H1 (cell line): ENCODE data around the gene TJP2. TPM values are rescaled to one million over a fixed set of nuclear protein-coding genes. Genes with fewer than 3 reads are reported as not detected.
A peak's percentile ranks its signal among the peaks of the same experiment; 100 is the strongest.

ENCODE experiments used
- CTCF ChIA-PET: fragments of 300-600 bp; sonication (Branson Sonifier 250); formaldehyde crosslinking; loops from one replicate; lab custom pipeline; 2021; ENCODE audit not compliant: partially characterized antibody; lab: Charles Lee
- POLR2A ChIA-PET: fragments of 300-600 bp; sonication (Branson Sonifier 250); formaldehyde crosslinking; loops from one replicate; lab custom pipeline; 2021; ENCODE audit warnings: inconsistent platforms; ENCODE audit not compliant: partially characterized antibody; lab: Charles Lee
- DNase-seq, 2 experiments: peaks; one replicate each; pipeline versions ENCODE4 v3.0.0 to v3.0.0-alpha.2; 2010 to 2022; ENCODE audit warnings: low spot score in 2 of 2, low read depth in 1 of 2, mixed read lengths in 1 of 2
- FAIRE-seq: peaks from 2 replicates; lab custom pipeline; 2011; peaks lifted over from hg19 to GRCh38; lab: Jason Lieb, UNC
- H2AFZ ChIP-seq: 2 replicates; pipeline ENCODE4 v1.8.1; 2012; ENCODE audit warnings: low read length, inconsistent platforms
- H2AK5ac ChIP-seq: 2 replicates; pipeline ENCODE4 v1.6.1; 2013; ENCODE audit warnings: low read depth, low read length
- H2BK120ac ChIP-seq: replicated peaks from 2 replicates; pipeline ENCODE3; 2013; ENCODE audit warnings: low read depth, low read length, inconsistent platforms
- H2BK12ac ChIP-seq: 2 replicates; pipeline ENCODE4 v1.6.1; 2013; ENCODE audit warnings: low read depth, low read length
- H2BK15ac ChIP-seq: 2 replicates; pipeline ENCODE4 v1.6.1; 2013; ENCODE audit warnings: low read length
- H2BK20ac ChIP-seq: 2 replicates; pipeline ENCODE4 v1.6.1; 2013; ENCODE audit warnings: low read length
- H2BK5ac ChIP-seq: 2 replicates; pipeline ENCODE4 v1.6.1; 2013; ENCODE audit warnings: low read depth, low read length
- H3K14ac ChIP-seq: 2 replicates; pipeline ENCODE4 v1.6.1; 2013; ENCODE audit warnings: inconsistent platforms; ENCODE audit not compliant: insufficient read length
- H3K18ac ChIP-seq: 2 replicates; pipeline ENCODE4 v1.6.1; 2013; ENCODE audit warnings: low read length; ENCODE audit errors: extremely low read depth
- H3K23ac ChIP-seq: 2 replicates; pipeline ENCODE4 v1.6.1; 2013; ENCODE audit warnings: inconsistent platforms; ENCODE audit not compliant: insufficient read length
- H3K23me2 ChIP-seq: 2 replicates; pipeline ENCODE4 v1.6.1; 2013; ENCODE audit warnings: low read depth, low read length
- H3K27ac ChIP-seq: 2 replicates; pipeline ENCODE4 v1.6.1; 2011; ENCODE audit warnings: low read depth, low read length, inconsistent platforms
- H3K27me3 ChIP-seq, 4 experiments: replicated peaks in 1 of 4; 1 replicate in 1 of 4; 2 replicates in 3 of 4; pipeline versions ENCODE4 v1.6.1 to v1.8.1; 2011 to 2013; ENCODE audit warnings: low read length in 3 of 4, mild to moderate bottlenecking in 3 of 4, inconsistent platforms in 2 of 4, mixed read lengths in 2 of 4, moderate library complexity in 1 of 4; ENCODE audit not compliant: control insufficient read depth in 3 of 4, insufficient read depth in 3 of 4; ENCODE audit errors: extremely low read depth in 1 of 4
- H3K36me3 ChIP-seq, 4 experiments: 2 replicates each; pipeline versions ENCODE4 v1.6.1 to v1.8.1; 2011 to 2013; ENCODE audit warnings: mild to moderate bottlenecking in 4 of 4, low read length in 3 of 4, moderate library complexity in 2 of 4, control low read depth in 1 of 4, inconsistent platforms in 1 of 4; ENCODE audit not compliant: insufficient read depth in 4 of 4, control insufficient read depth in 2 of 4
- H3K4ac ChIP-seq: replicated peaks from 2 replicates; pipeline ENCODE3; 2013; ENCODE audit warnings: low read length, low read depth, mixed read lengths, inconsistent platforms; ENCODE audit not compliant: insufficient read length
- H3K4me1 ChIP-seq, 4 experiments: replicated peaks in 1 of 4; 1 replicate in 1 of 4; 2 replicates in 3 of 4; pipeline versions ENCODE4 v1.6.1 to v1.8.1; 2011 to 2013; ENCODE audit warnings: low read length in 3 of 4, inconsistent platforms in 2 of 4, mixed read lengths in 1 of 4; ENCODE audit not compliant: insufficient read depth in 4 of 4, control insufficient read depth in 3 of 4
- H3K4me2 ChIP-seq, 2 experiments: 2 replicates each; pipeline versions ENCODE4 v1.6.1 to v1.8.1; 2011 to 2013; ENCODE audit warnings: low read depth in 2 of 2, low read length in 2 of 2, control low read depth in 1 of 2, inconsistent platforms in 1 of 2, mild to moderate bottlenecking in 1 of 2; ENCODE audit not compliant: insufficient read depth in 1 of 2
- H3K4me3 ChIP-seq, 4 experiments: fragments of 200-600, 300-600 bp in 1 of 4; sonication (generic), shearing (Covaris generic), sonication (Bioruptor Twin) in 1 of 4; 2 replicates each; pipeline versions ENCODE4 v1.5.1 to v1.8.1; 2011 to 2016; ENCODE audit warnings: low read length in 4 of 4, low read depth in 3 of 4, control low read depth in 2 of 4, inconsistent platforms in 2 of 4, mild to moderate bottlenecking in 2 of 4, mixed read lengths in 1 of 4, moderate library complexity in 1 of 4; ENCODE audit not compliant: insufficient read depth in 2 of 4; ENCODE audit errors: extremely low read depth in 1 of 4
- H3K56ac ChIP-seq: replicated peaks from 2 replicates; pipeline ENCODE3; 2013; ENCODE audit warnings: low read depth, mild to moderate bottlenecking, mixed read lengths, low read length, inconsistent platforms; ENCODE audit not compliant: insufficient read length
- H3K79me1 ChIP-seq: 2 replicates; pipeline ENCODE4 v1.6.1; 2013; ENCODE audit warnings: low read depth, low read length, control low read depth
- H3K79me2 ChIP-seq, 2 experiments: 2 replicates each; pipeline versions ENCODE4 v1.6.1 to v1.8.1; 2012 to 2013; ENCODE audit warnings: low read length in 2 of 2, mild to moderate bottlenecking in 2 of 2, inconsistent platforms in 1 of 2; ENCODE audit not compliant: insufficient read depth in 2 of 2, control insufficient read depth in 1 of 2
- H3K9ac ChIP-seq, 4 experiments: replicated peaks in 1 of 4; 1 replicate in 1 of 4; 2 replicates in 3 of 4; pipeline versions ENCODE4 v1.6.1 to v1.8.1; 2011 to 2013; ENCODE audit warnings: low read depth in 3 of 4, low read length in 3 of 4, control low read depth in 2 of 4, mild to moderate bottlenecking in 2 of 4, moderate library complexity in 2 of 4, inconsistent platforms in 1 of 4; ENCODE audit errors: extremely low read depth in 1 of 4
- H3K9me3 ChIP-seq, 2 experiments: 2 replicates each; pipeline versions ENCODE4 v1.6.1 to v1.8.1; 2012 to 2013; ENCODE audit warnings: mild to moderate bottlenecking in 2 of 2, moderate library complexity in 2 of 2, control low read depth in 1 of 2, inconsistent platforms in 1 of 2, low read depth in 1 of 2, low read length in 1 of 2, mixed read lengths in 1 of 2; ENCODE audit not compliant: insufficient read depth in 2 of 2
- H4K20me1 ChIP-seq, 2 experiments: replicated peaks in 1 of 2; 2 replicates each; pipeline versions ENCODE3 to v1.8.1; 2011 to 2013; ENCODE audit warnings: inconsistent platforms in 2 of 2, low read length in 2 of 2, mild to moderate bottlenecking in 1 of 2; ENCODE audit not compliant: insufficient read depth in 2 of 2, control insufficient read depth in 1 of 2
- H4K5ac ChIP-seq: 2 replicates; pipeline ENCODE4 v1.6.1; 2013; ENCODE audit warnings: low read length, low read depth, mixed read lengths, inconsistent platforms; ENCODE audit not compliant: insufficient read length
- H4K8ac ChIP-seq: 2 replicates; pipeline ENCODE4 v1.8.0; 2013; ENCODE audit warnings: mild to moderate bottlenecking, moderate library complexity, low read length, inconsistent platforms; ENCODE audit not compliant: insufficient read depth; ENCODE audit errors: extremely low read depth
- H4K91ac ChIP-seq: replicated peaks from 2 replicates; pipeline ENCODE3; 2013; ENCODE audit warnings: low read length, mixed read lengths, inconsistent platforms; ENCODE audit not compliant: insufficient read length
- FOSL1 ChIP-seq: IDR thresholded peaks from 2 replicates; pipeline ENCODE4 v1.6.1; 2011; ENCODE audit warnings: mild to moderate bottlenecking, low read depth, low read length, moderate library complexity; ENCODE audit not compliant: insufficient read depth
- MAFK ChIP-seq: IDR thresholded peaks from 2 replicates; pipeline ENCODE4 v1.6.1; 2012; ENCODE audit warnings: low read depth, mild to moderate bottlenecking, improper control_type of control experiment, low read length
- POU5F1 ChIP-seq: IDR thresholded peaks from 2 replicates; pipeline ENCODE4 v1.6.1; 2011; ENCODE audit warnings: low read depth, mild to moderate bottlenecking, low read length, moderate library complexity
- WGBS, 2 experiments: shearing (Covaris generic) in 1 of 2; methylation state at CpG; one replicate each; pipeline versions ENCODE4 v1.1.6 to v1.1.7; 2013 to 2015; ENCODE audit warnings: low lambda C conversion rate in 2 of 2, mixed read lengths in 2 of 2, inconsistent platforms in 1 of 2, low coverage in 1 of 2, missing lambda C conversion rate in 1 of 2; ENCODE audit not compliant: insufficient replicate concordance in 2 of 2, insufficient coverage in 1 of 2, insufficient read length in 1 of 2; ENCODE audit errors: extremely low coverage in 1 of 2, missing lambda C conversion rate in 1 of 2; 5-methylcytosine and 5-hydroxymethylcytosine counted together
- polyA plus RNA-seq, 7 experiments: library from polyadenylated mRNA; depleted of rRNA in 3 of 7; stranded (reverse) in 5 of 7; unstranded in 2 of 7; fragments of >200 nt in 5 of 7; fragments of 200-250 nt in 2 of 7; gene quantifications; 1 replicate in 5 of 7; 2 replicates in 1 of 7; 4 replicates in 1 of 7; pipeline versions ENCODE4 v1.2.1 to v1.2.3, GENCODE V29; 2011 to 2013; ENCODE audit warnings: missing spikeins in 2 of 7, mixed read lengths in 2 of 7
- total RNA-seq: library from RNA; stranded (reverse); fragmentation: NEBNext Ultra II Directional; extraction: Animal tissue kit (Norgen Biotek cat#: 25700); gene quantifications from 2 replicates; pipeline ENCODE4 v1.2.1, GENCODE V29; 2021
- TF ChIP-seq, protein P1 (sequence below): IDR thresholded peaks from 2 replicates; pipeline ENCODE4 v1.6.1; 2011; ENCODE audit warnings: low read length, improper control_type of control experiment
- TF ChIP-seq, protein P2 (sequence below): IDR thresholded peaks from 2 replicates; pipeline ENCODE4 v1.6.1; 2012; ENCODE audit warnings: inconsistent platforms

TJP2 gene
- total and polyA plus RNA-seq, 2 of the 8 experiments (the other 6 are each of a cell fraction or from before 2014, with no cell fraction given), result 54.9 to 137 TPM

DNA sequence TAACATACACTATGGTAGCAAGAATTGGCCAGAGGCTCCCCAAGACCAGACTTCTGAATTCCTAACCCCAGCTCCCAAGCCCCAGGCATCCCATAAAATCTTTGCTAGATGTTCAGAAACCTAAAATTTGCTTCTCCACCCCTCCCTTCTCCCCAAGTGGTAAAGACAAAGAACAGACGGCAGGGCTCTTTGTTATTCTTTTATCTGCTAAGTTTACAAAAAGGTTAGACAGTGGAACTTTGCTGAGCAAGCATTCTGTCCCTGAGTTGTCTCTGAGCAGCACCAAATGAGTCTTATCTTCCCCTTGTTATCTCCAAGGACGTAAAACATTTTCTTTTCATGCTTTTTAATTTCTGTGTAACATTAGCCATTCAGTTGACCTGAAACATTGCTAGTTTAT lies 30.2 kb downstream of the TJP2 start:
- 71% methylated on average over 2 of the region's 2 CpGs; no CpG with 5 or more reads in 1 of the 2 experiments for WGBS, 2 experiments
- peaks cover 4% of the 10 kb centered on the region; the same call in 1 of the 2 replicates for H3K79me1 ChIP-seq
- no peak overlapping the region for H3K4me3 ChIP-seq
- H3K14ac ChIP-seq, result no peak overlapping the region
- no peak for FAIRE-seq
- TF ChIP-seq, protein P1, sequence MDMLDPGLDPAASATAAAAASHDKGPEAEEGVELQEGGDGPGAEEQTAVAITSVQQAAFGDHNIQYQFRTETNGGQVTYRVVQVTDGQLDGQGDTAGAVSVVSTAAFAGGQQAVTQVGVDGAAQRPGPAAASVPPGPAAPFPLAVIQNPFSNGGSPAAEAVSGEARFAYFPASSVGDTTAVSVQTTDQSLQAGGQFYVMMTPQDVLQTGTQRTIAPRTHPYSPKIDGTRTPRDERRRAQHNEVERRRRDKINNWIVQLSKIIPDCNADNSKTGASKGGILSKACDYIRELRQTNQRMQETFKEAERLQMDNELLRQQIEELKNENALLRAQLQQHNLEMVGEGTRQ, result no peak
- TF ChIP-seq MAFK (peak; percentile 81), FOSL1 (no peak), POU5F1 (no peak)
- TF ChIP-seq, protein P2, sequence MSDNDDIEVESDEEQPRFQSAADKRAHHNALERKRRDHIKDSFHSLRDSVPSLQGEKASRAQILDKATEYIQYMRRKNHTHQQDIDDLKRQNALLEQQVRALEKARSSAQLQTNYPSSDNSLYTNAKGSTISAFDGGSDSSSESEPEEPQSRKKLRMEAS, result no peak
- peaks cover 5 to 89% of the 10 kb centered on the region in 2 experiments for H3K79me2 ChIP-seq
- no peak overlapping the region for H3K9ac ChIP-seq
- H4K5ac ChIP-seq, result no peak overlapping the region
- no peak overlapping the region for H2BK120ac ChIP-seq
- no peak overlapping the region for H2AK5ac ChIP-seq
- ChIA-PET POLR2A (no interaction called here), CTCF (interaction anchor here (1.0 to 1.9 kb wide), 4 partner anchors 8 to 149 kb away, joined by 3 to 5 read pairs (median 4); no protein-coding TSS in a partner anchor)
- DNase-seq, result no peak
- peaks cover 0 to 7% of the 10 kb centered on the region in 2 experiments for H4K20me1 ChIP-seq
- no peak overlapping the region for H3K56ac ChIP-seq
- no peak overlapping the region for H3K4me2 ChIP-seq
- no peak overlapping the region for H3K23ac ChIP-seq
- no peak overlapping the region for H4K91ac ChIP-seq
- no peaks in the 10 kb centered on the region for H3K36me3 ChIP-seq
- no peak overlapping the region for H2BK20ac ChIP-seq
- peaks cover 6 to 32% (median 28%) of the 10 kb centered on the region in 4 experiments; a peak in 6 of 7 replicates for H3K4me1 ChIP-seq
- H3K27me3 ChIP-seq, result no peaks in the 10 kb centered on the region
- no peak overlapping the region for H4K8ac ChIP-seq
- no peak overlapping the region for H2BK5ac ChIP-seq
- H3K4ac ChIP-seq, result no peak overlapping the region
- no peak overlapping the region for H3K27ac ChIP-seq
- H3K23me2 ChIP-seq, result no peaks in the 10 kb centered on the region
- H2BK12ac ChIP-seq, result no peak overlapping the region
- H2AFZ ChIP-seq, result no peak overlapping the region
- no peak overlapping the region for H3K18ac ChIP-seq
- H3K9me3 ChIP-seq, result no peaks in the 10 kb centered on the region
- no peak overlapping the region for H2BK15ac ChIP-seq
